Jurkat, Clone E6-1 (cell line): Measurements from ENCODE around the gene DNAI4.
"Not testable (repeated sequence)": the region's sequence is repeated elsewhere in the genome, so short reads cannot be mapped to it uniquely, and the experiment has no call there.

Source experiments
- DNase-seq: peaks from one replicate; pipeline ENCODE4 v3.0.0-alpha.2; 2011; ENCODE audit warnings: low read depth, low spot score
- H3K4me3 ChIP-seq: 2 replicates; pipeline ENCODE4 v1.5.1; 2011; ENCODE audit warnings: mild to moderate bottlenecking, low read length, control low read depth, moderate library complexity

DNAI4 gene

GRCh38 chr1:66930823-66931174 lies 6.1 kb upstream of the DNAI4 start:
- H3K4me3 ChIP-seq = peak overlapping the region; percentile 80
- DNase-seq = no peak

- peak; percentile 85 for DNase-seq
- peak overlapping the region; percentile 80 for H3K4me3 ChIP-seq
Measured at GRCh38 chr1:66929999-66930822, 5.6 kb upstream of the DNAI4 start.

- DNase-seq = no peak
Measured at GRCh38 chr1:66929691-66929998, 5.0 kb upstream of the DNAI4 start.

GRCh38 chr1:66929146-66929688 lies 4.6 kb upstream of the DNAI4 start:
- H3K4me3 ChIP-seq = no peak overlapping the region; the same call in 1 of the 2 replicates
- DNase-seq = no peak

More at GRCh38 chr1:66929691-66929998, 5.0 kb upstream of the DNAI4 start:
- peak overlapping the region; percentile 57 for H3K4me3 ChIP-seq

- H3K4me3 ChIP-seq = no peak overlapping the region
- DNase-seq = no peak
Measured at GRCh38 chr1:66927528-66927927, 2.9 kb upstream of the DNAI4 start.

- peak overlapping the region; percentile 77 for H3K4me3 ChIP-seq
- DNase-seq = no peak
Measured at GRCh38 chr1:66925944-66926343, 1.3 kb upstream of the DNAI4 start.

GRCh38 chr1:66925558-66925910 lies 878 bp upstream of the DNAI4 start:
- H3K4me3 ChIP-seq = peak overlapping the region; percentile 77
- DNase-seq = no peak

- no peak for DNase-seq
Measured at GRCh38 chr1:66920543-66920942, 4.1 kb downstream of the DNAI4 start.

GRCh38 chr1:66919828-66920227 lies 4.8 kb downstream of the DNAI4 start:
- no peak for DNase-seq
- H3K4me3 ChIP-seq = no peak overlapping the region

More at GRCh38 chr1:66920543-66920942, 4.1 kb downstream of the DNAI4 start:
- no peak overlapping the region for H3K4me3 ChIP-seq

- no peak for DNase-seq
Measured at GRCh38 chr1:66919063-66919462, 5.6 kb downstream of the DNAI4 start.

GRCh38 chr1:66917476-66917875 lies 7.2 kb downstream of the DNAI4 start:
- DNase-seq = no peak
- H3K4me3 ChIP-seq = no peak overlapping the region

More at GRCh38 chr1:66919063-66919462, 5.6 kb downstream of the DNAI4 start:
- no peak overlapping the region for H3K4me3 ChIP-seq

- no peak for DNase-seq
- no peak overlapping the region for H3K4me3 ChIP-seq
Measured at GRCh38 chr1:66916320-66916719, 8.3 kb downstream of the DNAI4 start.

- not testable (repeated sequence) for H3K4me3 ChIP-seq, DNase-seq
Measured at GRCh38 chr1:66915203-66915602, 9.5 kb downstream of the DNAI4 start.

- no peak for DNase-seq
- no peak overlapping the region for H3K4me3 ChIP-seq
Measured at GRCh38 chr1:66893712-66894111, 30.9 kb downstream of the DNAI4 start.

GRCh38 chr1:66890621-66891020 lies 34.0 kb downstream of the DNAI4 start:
- no peak for DNase-seq
- no peak overlapping the region for H3K4me3 ChIP-seq

- DNase-seq = no peak
Measured at GRCh38 chr1:66889030-66889429, 35.6 kb downstream of the DNAI4 start.

GRCh38 chr1:66876664-66877063 lies 48.0 kb downstream of the DNAI4 start:
- H3K4me3 ChIP-seq = no peak overlapping the region
- no peak for DNase-seq

More at GRCh38 chr1:66889030-66889429, 35.6 kb downstream of the DNAI4 start:
- H3K4me3 ChIP-seq = no peak overlapping the region

- no peak for DNase-seq
Measured at GRCh38 chr1:66873111-66873510, 51.5 kb downstream of the DNAI4 start.

GRCh38 chr1:66872024-66872423 lies 52.6 kb downstream of the DNAI4 start:
- DNase-seq, H3K4me3 ChIP-seq: not testable (repeated sequence)

More at GRCh38 chr1:66873111-66873510, 51.5 kb downstream of the DNAI4 start:
- no peak overlapping the region for H3K4me3 ChIP-seq

GRCh38 chr1:66867501-66867900 lies 57.2 kb downstream of the DNAI4 start:
- DNase-seq = no peak
- no peak overlapping the region for H3K4me3 ChIP-seq

- no peak for DNase-seq
- no peak overlapping the region for H3K4me3 ChIP-seq
Measured at GRCh38 chr1:66860529-66860928, 64.1 kb downstream of the DNAI4 start.
